Smooth muscle cell (in vitro differentiated cells): Measurements from ENCODE around the gene CNTNAP5. TPM values are rescaled to one million over a fixed set of nuclear protein-coding genes. Genes with fewer than 3 reads are reported as not detected.

Experiments
- DNase-seq: peaks from one replicate; lab custom pipeline; 2025; ENCODE audit not compliant: unreplicated experiment; lab: John Stamatoyannopoulos, UW
- H2AFZ ChIP-seq: fragments of 200-600 bp; sonication (generic); 2 replicates; pipeline ENCODE4 v1.6.0; 2016; ENCODE audit warnings: antibody characterized with exemption, low read depth, mild to moderate bottlenecking
- H3F3A ChIP-seq: fragments of 200-600 bp; sonication (generic); 2 replicates; pipeline ENCODE4 v1.6.0; 2017; ENCODE audit warnings: antibody characterized with exemption, low read depth
- H3K27ac ChIP-seq: fragments of 200-600 bp; sonication (generic); 2 replicates; pipeline ENCODE4 v1.5.1; 2016; ENCODE audit warnings: low read depth, mild to moderate bottlenecking
- H3K27me3 ChIP-seq: fragments of 200-600 bp; sonication (generic); 2 replicates; pipeline ENCODE4 v1.6.1; 2016; ENCODE audit warnings: low read depth, mild to moderate bottlenecking
- H3K36me3 ChIP-seq: fragments of 200-600 bp; sonication (generic); 2 replicates; pipeline ENCODE4 v1.5.1; 2016; ENCODE audit warnings: low read depth
- H3K4me1 ChIP-seq: fragments of 200-600 bp; sonication (generic); 2 replicates; pipeline ENCODE4 v1.5.1; 2016; ENCODE audit warnings: low read depth
- H3K4me2 ChIP-seq: fragments of 200-600 bp; sonication (generic); 2 replicates; pipeline ENCODE4 v1.6.0; 2016; ENCODE audit warnings: mild to moderate bottlenecking
- H3K4me3 ChIP-seq: fragments of 200-600 bp; sonication (generic); 2 replicates; pipeline ENCODE4 v1.5.1; 2016; ENCODE audit warnings: mild to moderate bottlenecking
- H3K79me2 ChIP-seq: fragments of 200-600 bp; sonication (generic); 2 replicates; pipeline ENCODE4 v1.6.0; 2016; ENCODE audit warnings: low read depth, mild to moderate bottlenecking
- H3K9ac ChIP-seq: fragments of 200-600 bp; sonication (generic); 2 replicates; pipeline ENCODE4 v1.6.0; 2016; ENCODE audit warnings: low read depth
- H3K9me3 ChIP-seq: fragments of 200-600 bp; sonication (generic); replicated peaks from 2 replicates; pipeline ENCODE4 v1.5.1; 2016; ENCODE audit warnings: low read depth
- H4K20me1 ChIP-seq: fragments of 200-600 bp; sonication (generic); 2 replicates; pipeline ENCODE4 v1.6.0; 2016; ENCODE audit warnings: low read depth
- WGBS: methylation state at CpG from one replicate; pipeline ENCODE4 v1.1.7; 2016; ENCODE audit warnings: low lambda C conversion rate; 5-methylcytosine and 5-hydroxymethylcytosine counted together
- polyA plus RNA-seq: library from polyadenylated mRNA; unstranded; fragments of >200 nt; fragmentation: Nextera tagmentation; extraction: Ambion mirVana; gene quantifications from 2 replicates; pipeline ENCODE4 v1.2.1, GENCODE V29; 2016
- total RNA-seq: library from RNA; depleted of rRNA; stranded (reverse); fragments of >200 nt; gene quantifications from 2 replicates; pipeline ENCODE4 v1.2.3, GENCODE V29; 2014
- TF ChIP-seq, protein P1 (sequence below): fragments of 200-600 bp; sonication (generic); IDR thresholded peaks from 2 replicates; pipeline ENCODE4 v1.5.1; 2017; ENCODE audit warnings: borderline replicate concordance, mild to moderate bottlenecking, antibody characterized with exemption; ENCODE audit not compliant: insufficient read depth, poor library complexity, severe bottlenecking

Gene CNTNAP5
- total and polyA plus RNA-seq, 2 experiments from 2014 or later, result not detected

DNA sequence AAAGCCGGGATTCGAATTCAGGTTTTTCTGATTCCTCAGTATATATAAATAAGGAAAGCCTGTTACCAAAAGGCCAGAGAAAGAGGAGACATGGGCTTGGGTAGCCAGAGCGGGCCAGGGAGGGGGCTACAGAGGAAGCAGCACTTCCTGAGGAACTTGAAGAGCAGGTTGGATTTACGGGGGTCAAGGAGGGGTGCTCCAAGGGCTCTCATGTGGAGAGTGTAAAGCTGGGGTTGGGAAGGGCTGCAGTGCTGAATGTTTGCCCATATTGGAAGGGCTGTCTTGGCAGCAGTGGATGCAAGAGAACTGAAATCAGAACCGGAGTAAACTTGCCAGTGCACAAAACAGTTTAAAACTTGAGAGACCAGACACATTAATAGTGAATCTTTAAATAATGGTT, 511.5 kb downstream of the CNTNAP5 start:
- DNase-seq, result no peak
- Histone ChIP-seq H3K9me3 (no peaks in the 10 kb centered on the region), H3K36me3 (no peaks in the 10 kb centered on the region), H2AFZ (no peak overlapping the region), H3K4me2 (no peak overlapping the region), H3F3A (no peaks in the 10 kb centered on the region), H4K20me1 (no peaks in the 10 kb centered on the region), H3K27me3 (no peaks in the 10 kb centered on the region), H3K4me3 (no peak overlapping the region), H3K4me1 (no peaks in the 10 kb centered on the region), H3K9ac (no peak overlapping the region), H3K79me2 (no peaks in the 10 kb centered on the region), H3K27ac (no peak overlapping the region)
- WGBS, result 87% methylated on average over 5 of the region's 5 CpGs
- TF ChIP-seq, protein P1, sequence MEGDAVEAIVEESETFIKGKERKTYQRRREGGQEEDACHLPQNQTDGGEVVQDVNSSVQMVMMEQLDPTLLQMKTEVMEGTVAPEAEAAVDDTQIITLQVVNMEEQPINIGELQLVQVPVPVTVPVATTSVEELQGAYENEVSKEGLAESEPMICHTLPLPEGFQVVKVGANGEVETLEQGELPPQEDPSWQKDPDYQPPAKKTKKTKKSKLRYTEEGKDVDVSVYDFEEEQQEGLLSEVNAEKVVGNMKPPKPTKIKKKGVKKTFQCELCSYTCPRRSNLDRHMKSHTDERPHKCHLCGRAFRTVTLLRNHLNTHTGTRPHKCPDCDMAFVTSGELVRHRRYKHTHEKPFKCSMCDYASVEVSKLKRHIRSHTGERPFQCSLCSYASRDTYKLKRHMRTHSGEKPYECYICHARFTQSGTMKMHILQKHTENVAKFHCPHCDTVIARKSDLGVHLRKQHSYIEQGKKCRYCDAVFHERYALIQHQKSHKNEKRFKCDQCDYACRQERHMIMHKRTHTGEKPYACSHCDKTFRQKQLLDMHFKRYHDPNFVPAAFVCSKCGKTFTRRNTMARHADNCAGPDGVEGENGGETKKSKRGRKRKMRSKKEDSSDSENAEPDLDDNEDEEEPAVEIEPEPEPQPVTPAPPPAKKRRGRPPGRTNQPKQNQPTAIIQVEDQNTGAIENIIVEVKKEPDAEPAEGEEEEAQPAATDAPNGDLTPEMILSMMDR, result no peak

DNA sequence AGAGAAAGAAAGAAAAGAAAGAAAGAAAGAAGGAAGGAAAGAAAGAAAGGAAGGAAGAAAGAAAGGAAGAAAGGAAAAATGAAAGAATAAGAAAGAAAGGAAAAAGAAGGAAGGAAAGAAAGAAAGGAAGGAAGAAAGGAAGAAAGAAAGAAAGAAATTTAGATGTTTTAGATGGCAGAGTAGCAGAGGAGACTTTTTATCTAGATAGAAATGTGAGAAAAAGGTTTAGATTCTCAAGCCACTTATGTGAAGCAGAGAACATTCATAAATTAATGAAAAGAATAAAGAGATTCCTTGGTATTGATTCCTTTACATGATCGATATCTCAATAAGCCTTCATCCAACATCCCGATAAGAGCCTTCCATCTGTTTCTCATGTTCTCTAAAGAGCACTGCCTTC, 513.5 kb downstream of the CNTNAP5 start:
- no peaks in the 10 kb centered on the region for H3K79me2 ChIP-seq
- no peaks in the 10 kb centered on the region for H3K27me3 ChIP-seq
- H3K4me1 ChIP-seq, result no peaks in the 10 kb centered on the region
- no peak overlapping the region for H3K4me3 ChIP-seq
- H3K9me3 ChIP-seq, result no peaks in the 10 kb centered on the region
- H3K4me2 ChIP-seq, result no peak overlapping the region
- TF ChIP-seq, protein P1, result no peak
- H4K20me1 ChIP-seq, result no peaks in the 10 kb centered on the region
- H2AFZ ChIP-seq, result no peak overlapping the region
- H3K27ac ChIP-seq, result no peak overlapping the region
- no peak for DNase-seq
- no peaks in the 10 kb centered on the region for H3K36me3 ChIP-seq
- no peaks in the 10 kb centered on the region for H3F3A ChIP-seq
- no peak overlapping the region for H3K9ac ChIP-seq
- 90% methylated on average over 2 of the region's 2 CpGs for WGBS

- Histone ChIP-seq H3K36me3 (no peaks in the 10 kb centered on the region), H3F3A (no peaks in the 10 kb centered on the region), H3K79me2 (no peaks in the 10 kb centered on the region), H3K9me3 (no peaks in the 10 kb centered on the region), H4K20me1 (no peaks in the 10 kb centered on the region), H3K4me1 (no peaks in the 10 kb centered on the region), H2AFZ (no peak overlapping the region), H3K4me3 (no peak overlapping the region), H3K27me3 (no peaks in the 10 kb centered on the region), H3K9ac (no peak overlapping the region), H3K4me2 (no peak overlapping the region), H3K27ac (no peak overlapping the region)
- DNase-seq, result no peak
- TF ChIP-seq, protein P1, result no peak
- WGBS, result 66% methylated on average over 3 of the region's 3 CpGs
These were observed 515.7 kb downstream of the CNTNAP5 start for GRCh38 chr2:124540805-124541204.

GRCh38 chr2:124542932-124543640, 518.0 kb downstream of the CNTNAP5 start:
- Histone ChIP-seq H3K4me3 (no peak overlapping the region), H3F3A (no peaks in the 10 kb centered on the region), H3K79me2 (no peaks in the 10 kb centered on the region), H2AFZ (no peak overlapping the region), H3K36me3 (no peaks in the 10 kb centered on the region), H3K27me3 (no peaks in the 10 kb centered on the region), H4K20me1 (no peaks in the 10 kb centered on the region), H3K9me3 (no peaks in the 10 kb centered on the region), H3K27ac (no peak overlapping the region), H3K4me2 (no peak overlapping the region), H3K4me1 (no peaks in the 10 kb centered on the region), H3K9ac (no peak overlapping the region)
- TF ChIP-seq, protein P1, result no peak
- WGBS, result 70% methylated on average over 10 of the region's 10 CpGs
- DNase-seq, result no peak
